Mucosa of rectum (tissue), 2 donors: ENCODE results near the gene TWF2.

Experiments
- H3K27ac ChIP-seq, 2 donors: one replicate each; pipeline ENCODE4 v1.7.0; 2013; ENCODE audit warnings: inconsistent platforms in 2 of 2, low read depth in 2 of 2, low read length in 2 of 2
- H3K27me3 ChIP-seq, 2 donors: one replicate each; pipeline ENCODE4 v1.7.0; 2013; ENCODE audit warnings: low read length in 2 of 2; ENCODE audit not compliant: control insufficient read depth in 2 of 2, insufficient read depth in 2 of 2
- H3K36me3 ChIP-seq, 2 donors: one replicate each; pipeline ENCODE4 v1.7.0; 2013; ENCODE audit warnings: low read length in 2 of 2; ENCODE audit not compliant: control insufficient read depth in 2 of 2, insufficient read depth in 2 of 2
- H3K4me1 ChIP-seq, 2 donors: one replicate each; pipeline ENCODE4 v1.7.0; 2013; ENCODE audit warnings: low read length in 2 of 2, mild to moderate bottlenecking in 1 of 2; ENCODE audit not compliant: control insufficient read depth in 2 of 2, insufficient read depth in 2 of 2
- H3K4me3 ChIP-seq, 2 donors: one replicate each; pipeline ENCODE4 v1.7.0; 2013; ENCODE audit warnings: low read length in 2 of 2
- H3K9ac ChIP-seq, 2 donors: one replicate each; pipeline ENCODE4 v1.7.0; 2013; ENCODE audit warnings: low read length in 2 of 2, low read depth in 1 of 2, mild to moderate bottlenecking in 1 of 2
- H3K9me3 ChIP-seq, 2 donors: one replicate each; pipeline ENCODE4 v1.7.0; 2013; ENCODE audit warnings: low read length in 2 of 2; ENCODE audit not compliant: control insufficient read depth in 2 of 2
- donor health status: healthy.
- donor health status: Normal muscosa, but diverticular disease.

TWF2 gene

DNA sequence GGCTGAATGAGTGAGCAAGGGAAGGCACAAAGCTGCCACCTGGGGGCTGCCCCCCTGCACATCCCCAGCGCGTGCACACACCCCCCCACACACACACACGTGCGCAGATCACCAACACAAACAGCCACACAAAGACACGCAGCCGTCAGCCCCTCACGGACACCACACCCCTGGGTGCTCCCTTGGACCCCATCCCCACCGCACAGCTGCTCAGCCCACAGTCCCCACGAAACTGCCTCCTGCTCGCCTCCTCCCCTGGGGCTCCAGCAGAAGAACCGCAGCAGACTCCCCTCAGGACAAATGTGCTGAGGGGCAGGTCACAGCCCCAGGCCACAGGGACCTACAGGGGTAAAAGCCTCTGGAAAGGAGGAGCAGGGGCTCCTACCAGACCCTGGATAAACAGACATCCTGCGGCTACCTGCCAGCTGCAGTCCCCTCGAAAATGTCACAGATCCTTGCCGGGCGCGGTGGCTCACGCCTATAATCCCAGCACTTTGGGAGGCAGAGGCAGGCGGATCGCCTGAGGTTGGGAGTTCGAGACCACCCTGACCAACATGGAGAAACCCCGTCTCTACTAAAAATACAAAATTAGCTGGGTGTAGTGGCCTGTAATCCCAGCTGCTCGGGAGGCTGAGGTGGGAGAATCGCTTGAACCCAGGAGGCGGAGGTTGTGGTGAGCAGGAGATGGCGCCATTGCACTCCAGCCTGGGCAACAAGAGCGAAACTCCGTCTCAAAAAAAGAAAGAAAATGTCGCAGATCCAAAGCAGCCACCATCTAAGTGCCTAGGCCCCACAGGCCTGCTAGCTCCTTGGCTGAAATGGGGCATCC is 6.5 kb downstream of the TWF2 start:
- no peak overlapping the region for H3K27ac ChIP-seq
- H3K9me3 ChIP-seq: no peaks in the 10 kb centered on the region
- H3K4me3 ChIP-seq: no peak overlapping the region
- peaks cover 28 to 40% of the 10 kb centered on the region in 2 donors for H3K36me3 ChIP-seq
- H3K4me1 ChIP-seq: peaks cover 12 to 18% of the 10 kb centered on the region in 2 donors
- H3K9ac ChIP-seq: no peak overlapping the region
- no peaks in the 10 kb centered on the region for H3K27me3 ChIP-seq

DNA sequence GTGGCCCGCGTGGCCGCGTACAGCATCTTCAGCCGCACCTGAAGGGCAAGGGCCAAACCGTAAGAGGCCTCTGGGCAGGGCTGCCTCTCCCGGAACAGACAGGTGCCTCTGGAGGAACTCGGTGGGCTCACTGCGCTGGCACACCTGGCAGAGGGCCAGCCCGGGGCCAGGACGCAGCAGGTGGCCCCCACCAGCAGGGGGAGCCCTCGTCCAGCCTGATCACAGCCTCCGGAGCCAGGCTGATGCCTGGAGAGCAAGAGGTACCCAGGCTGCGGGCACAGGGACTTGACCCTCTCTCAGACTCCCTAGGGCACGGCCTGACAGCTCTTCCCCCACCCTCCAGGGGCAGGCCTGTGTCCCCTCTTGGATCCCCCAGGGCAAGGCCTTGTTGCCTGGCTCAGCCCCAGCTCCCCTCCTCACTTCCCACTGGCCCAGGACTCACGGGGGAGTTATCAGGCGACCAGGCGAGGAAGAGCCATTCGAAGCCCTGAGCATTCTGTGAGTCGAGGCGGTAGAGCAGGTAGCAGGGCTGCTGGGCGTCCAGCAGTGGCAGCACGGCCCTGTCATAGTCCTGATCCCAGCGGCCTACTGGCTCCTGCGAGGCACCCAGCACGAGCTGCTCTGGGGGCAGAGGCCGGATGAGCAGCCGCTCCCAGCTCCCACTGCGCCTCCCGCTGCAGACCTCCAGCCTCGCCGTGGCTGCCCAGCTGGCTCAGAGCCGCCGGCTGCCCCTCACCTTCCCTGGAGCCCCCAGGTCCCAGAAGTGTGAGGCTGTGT is 7.3 kb downstream of the TWF2 start:
- no peaks in the 10 kb centered on the region for H3K9me3 ChIP-seq
- peaks cover 5 to 10% of the 10 kb centered on the region in 2 donors for H3K4me1 ChIP-seq
- peaks cover 28 to 41% of the 10 kb centered on the region in 2 donors for H3K36me3 ChIP-seq
- no peak overlapping the region for H3K9ac ChIP-seq
- no peak overlapping the region for H3K4me3 ChIP-seq
- H3K27me3 ChIP-seq: no peaks in the 10 kb centered on the region
- no peak overlapping the region for H3K27ac ChIP-seq

- H3K36me3 ChIP-seq: peaks cover 28 to 41% of the 10 kb centered on the region in 2 donors
- H3K9me3 ChIP-seq: no peaks in the 10 kb centered on the region
- H3K4me3 ChIP-seq: no peak overlapping the region
- H3K4me1 ChIP-seq: peaks cover 0 to 8% of the 10 kb centered on the region in 2 donors
- H3K9ac ChIP-seq: no peak overlapping the region
- H3K27me3 ChIP-seq: no peaks in the 10 kb centered on the region
- H3K27ac ChIP-seq: no peak overlapping the region
Measured at GRCh38 chr3:52230889-52231499, 8.0 kb downstream of the TWF2 start.

GRCh38 chr3:52230461-52230860 is 8.5 kb downstream of the TWF2 start:
- Histone ChIP-seq H3K9me3 (no peaks in the 10 kb centered on the region), H3K4me3 (no peak overlapping the region), H3K27ac (no peak overlapping the region), H3K9ac (no peak overlapping the region), H3K27me3 (no peaks in the 10 kb centered on the region), H3K4me1 (peaks cover 0 to 5% of the 10 kb centered on the region in 2 donors), H3K36me3 (peaks cover 28 to 41% of the 10 kb centered on the region in 2 donors)

DNA sequence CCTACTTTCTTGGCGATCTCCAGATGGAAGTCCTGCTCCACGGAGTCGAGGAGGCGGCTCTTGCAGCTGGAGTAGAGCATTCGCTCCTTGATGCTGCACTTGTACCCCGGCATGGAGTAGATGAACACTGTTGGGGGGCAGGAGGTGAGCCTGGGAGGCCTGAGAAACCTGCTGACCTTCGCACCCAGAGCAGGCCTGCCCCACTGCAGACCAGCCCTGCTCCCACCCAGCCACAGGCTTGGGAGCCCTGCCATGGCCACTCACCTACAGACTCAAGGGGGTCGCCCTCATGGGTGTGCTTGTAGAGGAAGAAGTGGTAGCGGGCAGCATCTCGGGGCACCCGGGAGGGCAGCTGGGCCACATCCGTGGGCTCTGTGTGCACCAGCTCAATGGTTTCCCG is 9.3 kb downstream of the TWF2 start:
- Histone ChIP-seq H3K9ac (no peak overlapping the region), H3K27ac (no peak overlapping the region), H3K4me1 (peaks cover 0 to 3% of the 10 kb centered on the region in 2 donors), H3K4me3 (no peak overlapping the region), H3K27me3 (no peaks in the 10 kb centered on the region), H3K9me3 (no peaks in the 10 kb centered on the region), H3K36me3 (peaks cover 28 to 41% of the 10 kb centered on the region in 2 donors)

DNA sequence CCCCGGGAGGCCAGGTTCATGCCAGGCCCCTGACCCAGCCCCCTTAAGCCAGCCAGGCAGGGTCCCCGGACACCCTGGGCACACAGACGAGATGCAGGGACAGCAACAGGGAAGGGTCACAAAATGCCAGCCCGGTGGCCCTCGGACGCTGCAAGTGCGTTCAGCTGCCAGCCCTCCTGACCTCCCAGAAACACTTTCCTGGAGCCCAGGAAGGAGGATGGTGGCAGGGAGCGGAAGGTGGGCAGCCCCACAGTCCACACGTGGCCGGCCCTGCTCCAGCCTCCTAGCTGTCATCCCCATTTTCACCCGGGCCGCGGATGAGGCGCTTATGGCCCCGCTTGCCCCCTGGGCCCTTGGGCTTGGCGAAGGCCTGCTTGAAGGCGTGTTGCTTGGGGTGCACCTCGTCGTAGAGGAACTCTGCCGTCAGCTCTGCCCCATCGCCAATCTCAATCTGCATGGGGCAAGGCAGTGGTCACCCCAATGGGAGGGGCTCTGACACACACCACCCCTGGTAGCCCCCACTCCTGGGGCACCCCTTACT is 10.1 kb downstream of the TWF2 start:
- Histone ChIP-seq H3K27ac (no peak overlapping the region), H3K9me3 (no peaks in the 10 kb centered on the region), H3K27me3 (no peaks in the 10 kb centered on the region), H3K4me3 (no peak overlapping the region), H3K4me1 (peaks cover 0 to 3% of the 10 kb centered on the region in 2 donors), H3K9ac (no peak overlapping the region), H3K36me3 (peaks cover 28 to 37% of the 10 kb centered on the region in 2 donors)

DNA sequence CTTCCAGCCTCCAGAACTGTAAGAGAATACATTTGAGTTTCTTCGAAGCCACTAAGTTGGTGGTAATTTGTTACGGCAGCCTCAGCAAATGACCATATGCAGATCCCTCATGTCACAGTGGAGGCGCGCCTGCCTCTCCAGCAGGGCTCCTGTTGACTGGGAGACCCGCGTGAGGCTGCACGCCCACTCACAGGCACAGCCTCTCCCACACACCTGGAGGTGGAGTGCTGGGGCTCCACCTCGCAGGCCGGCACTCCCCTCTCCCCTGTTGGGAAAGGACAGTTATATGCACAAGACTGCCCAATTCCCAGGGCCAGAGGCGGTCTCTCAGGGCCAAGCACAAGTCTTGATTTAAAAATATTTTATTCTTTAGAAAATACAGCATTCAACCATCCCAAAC is 10.7 kb downstream of the TWF2 start:
- H3K4me3 ChIP-seq: no peak overlapping the region
- H3K9me3 ChIP-seq: no peaks in the 10 kb centered on the region
- no peak overlapping the region for H3K27ac ChIP-seq
- no peaks in the 10 kb centered on the region for H3K27me3 ChIP-seq
- H3K36me3 ChIP-seq: peaks cover 28 to 37% of the 10 kb centered on the region in 2 donors
- H3K9ac ChIP-seq: no peak overlapping the region
- peaks cover 0 to 3% of the 10 kb centered on the region in 2 donors for H3K4me1 ChIP-seq

DNA sequence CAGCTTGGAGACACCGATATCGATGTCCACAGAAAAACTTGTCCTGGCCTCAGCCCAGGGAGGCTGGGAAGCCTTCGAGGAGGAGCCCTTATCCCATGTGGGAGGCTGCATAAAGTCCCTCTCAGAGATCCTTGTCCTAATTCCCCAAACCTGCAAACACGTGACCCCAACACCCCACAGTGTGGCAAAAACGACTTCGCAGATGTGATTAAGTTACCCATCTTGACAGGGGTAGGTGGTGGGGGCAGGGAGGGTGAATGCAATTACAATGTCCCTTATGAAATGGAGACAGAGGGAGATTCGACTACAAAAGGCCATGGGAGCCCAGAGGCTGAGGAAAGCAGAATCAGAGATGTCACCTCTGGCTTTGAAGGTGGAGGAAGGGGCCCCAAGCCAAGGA is 11.2 kb downstream of the TWF2 start:
- Histone ChIP-seq H3K9ac (no peak overlapping the region), H3K27me3 (no peaks in the 10 kb centered on the region), H3K4me1 (peaks cover 0 to 3% of the 10 kb centered on the region in 2 donors), H3K9me3 (no peaks in the 10 kb centered on the region), H3K4me3 (no peak overlapping the region), H3K27ac (no peak overlapping the region), H3K36me3 (peaks cover 28 to 35% of the 10 kb centered on the region in 2 donors)

DNA sequence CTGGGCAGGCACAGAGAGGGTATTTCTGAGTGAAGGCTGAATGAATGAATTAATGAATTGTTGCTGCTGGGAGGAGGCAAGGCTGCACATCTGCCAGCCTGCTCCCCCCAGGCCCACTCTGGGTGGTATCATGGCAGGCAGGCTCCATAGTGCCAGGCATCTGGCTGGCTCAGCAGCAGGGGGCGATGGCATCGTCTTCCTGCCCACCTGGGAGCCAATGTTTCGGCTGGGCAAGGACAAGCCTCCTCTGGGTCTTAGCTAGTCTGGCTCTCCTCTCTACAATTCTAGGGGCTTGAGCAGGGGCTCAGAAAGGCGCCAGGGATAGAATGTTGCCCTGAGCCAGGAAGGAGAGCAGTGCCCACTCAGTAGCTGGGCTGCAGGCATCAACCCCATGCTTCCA is 11.8 kb downstream of the TWF2 start:
- no peak overlapping the region for H3K9ac ChIP-seq
- no peaks in the 10 kb centered on the region for H3K9me3 ChIP-seq
- H3K36me3 ChIP-seq: peaks cover 28 to 32% of the 10 kb centered on the region in 2 donors
- H3K4me1 ChIP-seq: peaks cover 0 to 3% of the 10 kb centered on the region in 2 donors
- H3K27me3 ChIP-seq: no peaks in the 10 kb centered on the region
- no peak overlapping the region for H3K4me3 ChIP-seq
- H3K27ac ChIP-seq: no peak overlapping the region
